ENCODE results near the gene HOXD11.

The HOXD11 gene

DNA sequence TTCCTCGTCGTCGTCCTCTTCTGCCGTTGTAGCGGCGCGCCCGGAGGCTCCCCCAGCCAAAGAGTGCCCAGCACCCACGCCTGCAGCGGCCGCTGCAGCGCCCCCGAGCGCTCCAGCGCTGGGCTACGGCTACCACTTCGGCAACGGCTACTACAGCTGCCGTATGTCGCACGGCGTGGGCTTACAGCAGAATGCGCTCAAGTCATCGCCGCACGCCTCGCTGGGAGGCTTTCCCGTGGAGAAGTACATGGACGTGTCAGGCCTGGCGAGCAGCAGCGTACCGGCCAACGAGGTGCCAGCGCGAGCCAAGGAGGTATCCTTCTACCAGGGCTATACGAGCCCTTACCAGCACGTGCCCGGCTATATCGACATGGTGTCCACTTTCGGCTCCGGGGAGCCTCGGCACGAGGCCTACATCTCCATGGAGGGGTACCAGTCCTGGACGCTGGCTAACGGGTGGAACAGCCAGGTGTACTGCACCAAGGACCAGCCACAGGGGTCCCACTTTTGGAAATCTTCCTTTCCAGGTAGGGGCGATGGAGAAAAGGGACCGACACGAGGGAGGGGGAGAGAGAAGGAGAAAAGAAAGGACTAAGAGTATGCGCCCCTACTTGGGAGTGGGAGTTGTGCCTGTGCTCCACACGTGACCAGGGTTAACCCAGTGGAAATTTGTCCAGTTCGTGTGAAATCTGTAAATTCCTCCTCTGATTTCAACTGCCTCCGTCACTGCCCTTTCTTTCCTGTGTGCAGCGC lies 13.8 kb upstream of the HOXD11 start:
- no peak for DNase-seq

DNA sequence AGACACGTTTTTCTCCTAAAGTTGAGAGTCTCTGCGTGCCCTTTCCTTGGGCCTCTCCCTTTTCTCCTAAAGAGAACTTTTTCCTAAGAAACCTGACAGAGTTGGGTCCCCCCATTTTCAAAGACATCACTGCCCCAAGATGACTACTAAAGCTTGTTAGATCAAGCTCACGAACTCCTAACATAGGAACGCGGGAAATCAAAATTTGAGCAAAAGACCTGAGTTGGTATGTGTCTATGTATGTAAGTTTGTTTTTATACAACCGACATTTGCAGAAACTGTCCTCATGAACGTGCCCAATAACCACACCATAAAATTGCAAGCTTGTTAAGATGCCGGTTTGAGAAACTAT lies 13.2 kb upstream of the HOXD11 start:
- DNase-seq, result no peak

DNA sequence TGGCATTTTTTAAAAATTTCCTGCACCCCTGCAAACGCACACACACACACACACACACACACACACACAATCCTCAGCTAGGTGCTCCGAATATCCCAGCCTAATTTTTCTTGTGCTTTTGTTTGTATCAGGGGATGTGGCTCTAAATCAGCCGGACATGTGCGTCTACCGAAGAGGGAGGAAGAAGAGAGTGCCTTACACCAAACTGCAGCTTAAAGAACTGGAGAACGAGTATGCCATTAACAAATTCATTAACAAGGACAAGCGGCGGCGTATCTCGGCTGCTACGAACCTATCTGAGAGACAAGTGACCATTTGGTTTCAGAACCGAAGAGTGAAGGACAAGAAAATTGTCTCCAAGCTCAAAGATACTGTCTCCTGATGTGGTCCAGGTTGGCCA lies 12.7 kb upstream of the HOXD11 start:
- DNase-seq, result no peak

- no peak for DNase-seq
Measured at GRCh38 chr2:176095421-176095820, 11.7 kb upstream of the HOXD11 start.

- DNase-seq, result no peak
Measured at GRCh38 chr2:176096243-176096985, 10.7 kb upstream of the HOXD11 start.

- peak in 23 of 56 donors; percentile 1 to 53 (median 11) for DNase-seq
Measured at GRCh38 chr2:176096986-176097819, 9.9 kb upstream of the HOXD11 start.

DNA sequence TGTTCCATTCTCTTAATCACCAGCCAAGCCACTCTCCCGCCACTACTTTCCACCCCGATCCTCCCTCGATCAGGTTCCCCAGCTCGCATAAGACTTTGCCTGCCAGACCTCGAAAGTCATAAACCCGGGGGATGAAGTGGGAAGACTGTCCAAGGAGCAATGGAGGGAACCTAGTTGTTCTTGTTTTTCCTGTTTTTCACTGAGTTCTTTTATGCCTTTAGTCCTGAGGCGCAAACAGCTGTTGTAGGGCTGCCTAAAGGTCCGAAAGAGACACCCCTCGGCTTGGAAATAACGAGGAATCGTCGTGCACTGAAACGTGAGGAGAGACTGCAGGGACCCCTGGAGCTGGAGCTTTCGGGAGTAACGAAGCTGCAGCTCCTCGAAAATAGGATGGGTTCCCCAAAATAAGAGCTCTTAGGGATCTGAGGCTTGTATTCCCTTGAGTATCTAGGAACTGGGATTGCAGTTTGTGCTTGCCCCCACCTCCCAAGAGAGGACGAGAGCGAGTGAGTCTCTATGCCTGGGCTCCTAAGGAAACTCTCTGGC lies 9.2 kb upstream of the HOXD11 start:
- DNase-seq, result no peak

- DNase-seq, result no peak
Measured at GRCh38 chr2:176098366-176099158, 8.5 kb upstream of the HOXD11 start.

DNA sequence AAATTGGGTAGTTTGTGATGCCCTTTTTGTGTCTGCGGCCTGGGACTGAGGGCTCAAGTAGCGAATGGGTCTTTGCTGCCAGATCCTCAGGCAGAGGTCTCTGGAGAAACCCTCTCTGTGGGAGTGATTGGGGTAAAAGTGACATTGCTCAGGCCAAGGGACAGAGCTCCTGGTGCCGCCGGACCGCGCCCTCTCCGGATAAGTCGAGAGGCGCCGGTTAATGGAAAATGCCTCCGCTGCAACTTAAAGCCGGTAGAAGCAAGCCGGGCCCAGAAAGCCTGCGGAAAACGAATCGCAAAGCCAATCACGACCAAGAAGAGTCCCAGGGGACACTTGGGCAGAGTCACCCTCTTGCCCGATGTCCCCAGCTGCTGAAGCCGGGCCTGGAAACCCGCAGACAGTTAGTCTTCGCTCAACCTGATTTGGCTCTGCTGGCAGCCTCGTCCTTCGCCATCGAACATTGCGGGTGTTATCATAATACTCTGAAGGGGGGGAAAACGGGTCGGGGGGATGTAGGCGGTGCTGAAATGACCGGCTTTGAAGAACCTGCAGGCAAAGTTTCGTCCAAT lies 7.8 kb upstream of the HOXD11 start:
- no peak for DNase-seq

DNA sequence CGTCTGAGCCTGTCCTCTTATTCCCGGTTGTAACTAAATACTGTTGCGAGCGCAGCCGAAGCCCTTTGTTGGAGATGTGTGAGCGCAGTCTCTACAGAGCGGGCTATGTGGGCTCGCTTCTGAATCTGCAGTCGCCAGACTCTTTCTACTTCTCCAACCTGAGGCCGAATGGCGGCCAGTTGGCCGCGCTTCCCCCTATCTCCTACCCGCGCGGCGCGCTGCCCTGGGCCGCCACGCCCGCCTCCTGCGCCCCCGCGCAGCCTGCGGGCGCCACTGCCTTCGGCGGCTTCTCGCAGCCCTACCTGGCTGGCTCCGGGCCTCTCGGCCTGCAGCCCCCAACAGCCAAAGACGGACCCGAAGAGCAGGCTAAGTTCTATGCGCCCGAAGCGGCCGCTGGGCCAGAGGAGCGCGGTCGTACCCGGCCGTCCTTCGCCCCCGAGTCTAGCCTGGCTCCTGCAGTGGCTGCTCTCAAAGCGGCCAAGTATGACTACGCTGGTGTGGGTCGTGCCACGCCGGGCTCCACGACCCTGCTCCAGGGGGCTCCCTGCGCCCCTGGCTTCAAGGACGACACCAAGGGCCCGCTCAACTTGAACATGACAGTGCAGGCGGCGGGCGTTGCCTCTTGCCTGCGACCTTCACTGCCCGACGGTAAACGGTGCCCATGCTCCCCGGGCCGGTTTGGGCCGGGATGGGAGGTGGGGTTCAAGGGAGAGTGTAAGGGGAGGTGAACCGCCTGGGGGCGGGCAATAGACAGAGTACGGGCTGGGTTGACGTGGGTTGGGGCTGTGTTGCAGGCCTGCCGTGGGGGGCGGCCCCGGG lies 7.1 kb upstream of the HOXD11 start, which contains the start of gene HOXD12:
Gene HOXD12, plus strand, starts transcription at position 68 of the 819 bp plus-strand sequence. Its CDS starts 7 bp downstream, at position 75.
- no peak for DNase-seq

GRCh38 chr2:176100547-176101140 lies 6.4 kb upstream of the HOXD11 start:
- no peak for DNase-seq

GRCh38 chr2:176101216-176101830 lies 5.8 kb upstream of the HOXD11 start:
- DNase-seq, result no peak

GRCh38 chr2:176101842-176102241 lies 5.2 kb upstream of the HOXD11 start:
- no peak for DNase-seq

GRCh38 chr2:176102309-176102866 lies 4.7 kb upstream of the HOXD11 start:
- no peak for DNase-seq

DNA sequence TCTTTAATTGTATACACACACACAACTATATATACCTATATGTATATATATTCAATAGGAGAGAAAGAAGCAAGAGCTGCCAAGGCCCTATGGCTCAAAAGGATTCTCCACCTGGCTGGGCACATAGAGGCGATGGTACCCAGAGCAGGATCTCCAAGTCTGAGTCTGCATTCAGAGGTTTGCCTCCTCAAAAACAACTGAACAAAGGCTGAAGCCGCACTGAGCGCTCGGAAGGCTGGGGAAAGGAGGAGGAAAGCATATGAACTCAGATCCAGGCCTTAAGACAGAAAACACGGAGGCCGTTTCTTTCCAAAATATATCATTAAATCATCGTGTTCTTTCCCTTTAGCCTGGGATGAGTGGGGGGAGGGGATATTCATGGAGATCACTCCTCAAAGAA lies 3.9 kb upstream of the HOXD11 start:
- no peak for DNase-seq

- no peak for DNase-seq
Measured at GRCh38 chr2:176103742-176104315, 3.3 kb upstream of the HOXD11 start.

- DNase-seq, result no peak
Measured at GRCh38 chr2:176104316-176105077, 2.6 kb upstream of the HOXD11 start.

All from nucleus accumbens (tissue), 56 donors.